Osteoblast (primary cell): ENCODE measurements around the gene STRADA. TPM values are rescaled to one million over a fixed set of nuclear protein-coding genes. Genes with fewer than 3 reads are reported as not detected.

Experiments used
- DNase-seq: peaks from one replicate; pipeline ENCODE4 v3.0.0; 2011; ENCODE audit warnings: low spot score, mixed read lengths; ENCODE audit not compliant: insufficient read length; ENCODE audit errors: missing footprints
- H2AFZ ChIP-seq: 2 replicates; pipeline ENCODE4 v1.6.0; 2011; ENCODE audit warnings: mild to moderate bottlenecking, low read length
- H3K27ac ChIP-seq: 2 replicates; pipeline ENCODE4 v1.5.1; 2011; ENCODE audit warnings: mild to moderate bottlenecking, low read depth, low read length, moderate library complexity
- H3K27me3 ChIP-seq: 2 replicates; pipeline ENCODE4 v1.6.0; 2012; ENCODE audit warnings: mild to moderate bottlenecking, control low read depth, inconsistent platforms, low read length, moderate library complexity; ENCODE audit not compliant: insufficient read depth
- H3K36me3 ChIP-seq: 2 replicates; pipeline ENCODE4 v1.5.1; 2011; ENCODE audit warnings: mild to moderate bottlenecking, low read length, control low read depth, moderate library complexity; ENCODE audit not compliant: insufficient read depth
- H3K4me1 ChIP-seq: 2 replicates; pipeline ENCODE4 v1.5.1; 2011; ENCODE audit warnings: mild to moderate bottlenecking, low read length, control low read depth, moderate library complexity; ENCODE audit not compliant: insufficient read depth
- H3K4me2 ChIP-seq: 2 replicates; pipeline ENCODE4 v1.6.0; 2011; ENCODE audit warnings: mild to moderate bottlenecking, low read length; ENCODE audit not compliant: insufficient read depth
- H3K4me3 ChIP-seq: fragments of 200-600 bp; sonication (generic); 3 replicates; pipeline ENCODE4 v1.5.1; 2012; ENCODE audit warnings: mild to moderate bottlenecking, low read length, inconsistent platforms; ENCODE audit not compliant: insufficient read depth
- H3K79me2 ChIP-seq: 2 replicates; pipeline ENCODE4 v1.6.0; 2012; ENCODE audit warnings: mild to moderate bottlenecking, low read length, control low read depth, inconsistent platforms; ENCODE audit not compliant: insufficient read depth
- H3K9me3 ChIP-seq: 2 replicates; pipeline ENCODE4 v1.5.1; 2011; ENCODE audit warnings: low read depth, low read length, control low read depth
- H4K20me1 ChIP-seq: 2 replicates; pipeline ENCODE4 v1.6.0; 2012; ENCODE audit warnings: mild to moderate bottlenecking, low read length, control low read depth; ENCODE audit not compliant: insufficient read depth
- CTCF ChIP-seq: IDR thresholded peaks from 2 replicates; pipeline ENCODE4 v1.5.1; 2011; ENCODE audit warnings: mild to moderate bottlenecking, low read depth, low read length, moderate library complexity; ENCODE audit errors: extremely low read depth
- total RNA-seq: library from RNA; depleted of rRNA; stranded (reverse); fragments of >200 nt; gene quantifications from 2 replicates; pipeline ENCODE4 v1.2.3, GENCODE V29; 2012

STRADA gene
- total RNA-seq, 1 donor: 29.7 TPM

GRCh38 chr17:63754046-63754445 lies 12.4 kb upstream of the STRADA start:
- no peak for DNase-seq
- Histone ChIP-seq H3K79me2 (peaks cover 2% of the 10 kb centered on the region), H2AFZ (no peak overlapping the region), H4K20me1 (no peaks in the 10 kb centered on the region), H3K4me1 (no peaks in the 10 kb centered on the region), H3K9me3 (no peaks in the 10 kb centered on the region), H3K36me3 (peaks cover 79% of the 10 kb centered on the region), H3K27ac (no peak overlapping the region), H3K4me2 (no peak overlapping the region), H3K4me3 (no peak overlapping the region), H3K27me3 (no peaks in the 10 kb centered on the region)
- no peak for TF ChIP-seq CTCF

GRCh38 chr17:63753215-63753614 lies 11.6 kb upstream of the STRADA start:
- Histone ChIP-seq H2AFZ (no peak overlapping the region), H3K27ac (no peak overlapping the region), H3K4me1 (no peaks in the 10 kb centered on the region), H3K79me2 (peaks cover 2% of the 10 kb centered on the region), H3K9me3 (no peaks in the 10 kb centered on the region), H4K20me1 (no peaks in the 10 kb centered on the region), H3K4me3 (no peak overlapping the region), H3K27me3 (no peaks in the 10 kb centered on the region), H3K4me2 (no peak overlapping the region), H3K36me3 (peaks cover 78% of the 10 kb centered on the region)
- no peak for DNase-seq
- no peak for TF ChIP-seq CTCF

GRCh38 chr17:63752707-63753106 lies 11.1 kb upstream of the STRADA start:
- H3K4me3 ChIP-seq: no peak overlapping the region
- H3K27me3 ChIP-seq: no peaks in the 10 kb centered on the region
- peaks cover under 1% of the 10 kb centered on the region for H3K79me2 ChIP-seq
- peaks cover 74% of the 10 kb centered on the region for H3K36me3 ChIP-seq
- H2AFZ ChIP-seq: no peak overlapping the region
- no peak overlapping the region for H3K27ac ChIP-seq
- no peaks in the 10 kb centered on the region for H3K4me1 ChIP-seq
- no peak for TF ChIP-seq CTCF
- H3K9me3 ChIP-seq: no peaks in the 10 kb centered on the region
- no peak for DNase-seq
- H4K20me1 ChIP-seq: no peaks in the 10 kb centered on the region
- H3K4me2 ChIP-seq: no peak overlapping the region

- Histone ChIP-seq H3K27me3 (no peaks in the 10 kb centered on the region), H3K9me3 (no peaks in the 10 kb centered on the region), H3K27ac (no peak overlapping the region), H4K20me1 (no peaks in the 10 kb centered on the region), H3K4me3 (no peak overlapping the region), H3K79me2 (no peaks in the 10 kb centered on the region), H3K4me1 (no peaks in the 10 kb centered on the region), H2AFZ (no peak overlapping the region), H3K4me2 (no peak overlapping the region), H3K36me3 (peaks cover 68% of the 10 kb centered on the region)
- TF ChIP-seq CTCF: no peak
- no peak for DNase-seq
These were observed 10.2 kb upstream of the STRADA start for GRCh38 chr17:63751806-63752205.
